ENCODE measurements around the gene ACTG2. TPM values are rescaled to one million over a fixed set of nuclear protein-coding genes. Genes with fewer than 3 reads are reported as not detected.
"Not testable (repeated sequence)": the region's sequence is repeated elsewhere in the genome, so short reads cannot be mapped to it uniquely, and the experiment has no call there.

Gene ACTG2
- total and polyA plus RNA-seq, 2 experiments from 2014 or later, result not detected

- H2AFZ ChIP-seq, result no peak overlapping the region
- no peak for TF ChIP-seq EZH2phosphoT487 (IDR thresholded peaks at IDR 0.05; ENCODE audit: insufficient read depth, low read depth)
- TF ChIP-seq EZH2 (IDR thresholded peaks at IDR 0.05; ENCODE audit: insufficient read depth, poor library complexity, severe bottlenecking), result no peak
- DNase-seq, result no peak
These were observed 10.5 kb downstream of the ACTG2 start for GRCh38 chr2:73903313-73903712.

GRCh38 chr2:73903949-73904613 lies 11.3 kb downstream of the ACTG2 start:
- H2AFZ ChIP-seq; H3K79me2 ChIP-seq (ENCODE audit: insufficient read depth); H3F3A ChIP-seq (ENCODE audit: insufficient read depth); in situ Hi-C loops (cut with MboI); H3K9me3 ChIP-seq (ENCODE audit: low read depth); H3K9ac ChIP-seq; H3K4me3 ChIP-seq; DNase-seq; H4K20me1 ChIP-seq (ENCODE audit: insufficient read depth); H3K9me2 ChIP-seq (ENCODE audit: insufficient read depth); H3K36me3 ChIP-seq (ENCODE audit: low read depth); H3K27ac ChIP-seq; H3K4me1 ChIP-seq (ENCODE audit: insufficient read depth); H3K4me2 ChIP-seq (ENCODE audit: unreplicated experiment): not testable (repeated sequence)
- H3K27me3 ChIP-seq (replicated peaks; ENCODE audit: insufficient read depth), result peaks cover 48% of the 10 kb centered on the region
- WGBS, 2 experiments (ENCODE audit: low coverage in 1 of 2, low lambda C conversion rate in 2 of 2, missing lambda C conversion rate in 2 of 2), result 62 to 63% methylated on average over 5 of the region's 5 CpGs

More at GRCh38 chr2:73903313-73903712, 10.5 kb downstream of the ACTG2 start:
- Histone ChIP-seq H3K27me3 (replicated peaks; ENCODE audit: insufficient read depth) (peaks cover 52% of the 10 kb centered on the region), H3F3A (ENCODE audit: insufficient read depth) (peaks cover 6% of the 10 kb centered on the region; the same call in 1 of the 2 replicates), H3K9ac (no peak overlapping the region), H3K4me3 (no peak overlapping the region), H3K9me3 (ENCODE audit: low read depth) (no peaks in the 10 kb centered on the region), H3K27ac (no peak overlapping the region), H3K9me2 (ENCODE audit: insufficient read depth) (no peaks in the 10 kb centered on the region), H3K4me1 (ENCODE audit: insufficient read depth) (no peaks in the 10 kb centered on the region), H3K4me2 (ENCODE audit: unreplicated experiment) (no peak overlapping the region), H3K79me2 (ENCODE audit: insufficient read depth) (no peaks in the 10 kb centered on the region), H4K20me1 (ENCODE audit: insufficient read depth) (no peaks in the 10 kb centered on the region), H3K36me3 (ENCODE audit: low read depth) (no peaks in the 10 kb centered on the region)
- WGBS, 2 experiments (ENCODE audit: low coverage in 1 of 2, low lambda C conversion rate in 2 of 2, missing lambda C conversion rate in 2 of 2), result 80 to 83% methylated on average over 4 of the region's 4 CpGs
- in situ Hi-C loops (cut with MboI), result no loop called here

GRCh38 chr2:73904952-73905351 lies 12.1 kb downstream of the ACTG2 start:
- peaks cover 46% of the 10 kb centered on the region for H3K27me3 ChIP-seq (replicated peaks; ENCODE audit: insufficient read depth)
- no peaks in the 10 kb centered on the region for H3K36me3 ChIP-seq (ENCODE audit: low read depth)
- no peak overlapping the region for H3K27ac ChIP-seq
- no peaks in the 10 kb centered on the region for H4K20me1 ChIP-seq (ENCODE audit: insufficient read depth)
- 43 to 51% methylated on average over 1 of the region's 1 CpG for WGBS, 2 experiments (ENCODE audit: low coverage in 1 of 2, low lambda C conversion rate in 2 of 2, missing lambda C conversion rate in 2 of 2)
- in situ Hi-C loops (cut with MboI), result no loop called here
- TF ChIP-seq EZH2 (IDR thresholded peaks at IDR 0.05; ENCODE audit: insufficient read depth, poor library complexity, severe bottlenecking) (no peak), EZH2phosphoT487 (IDR thresholded peaks at IDR 0.05; ENCODE audit: insufficient read depth, low read depth) (no peak)
- no peaks in the 10 kb centered on the region for H3K79me2 ChIP-seq (ENCODE audit: insufficient read depth)
- no peak overlapping the region for H2AFZ ChIP-seq
- H3K9me3 ChIP-seq (ENCODE audit: low read depth), result no peaks in the 10 kb centered on the region
- no peak for DNase-seq
- H3K4me2 ChIP-seq (ENCODE audit: unreplicated experiment), result no peak overlapping the region
- H3K9me2 ChIP-seq (ENCODE audit: insufficient read depth), result no peaks in the 10 kb centered on the region
- H3K4me1 ChIP-seq (ENCODE audit: insufficient read depth), result no peaks in the 10 kb centered on the region
- H3K9ac ChIP-seq, result no peak overlapping the region
- no peak overlapping the region for H3K4me3 ChIP-seq
- peaks cover 6% of the 10 kb centered on the region; the same call in 1 of the 2 replicates for H3F3A ChIP-seq (ENCODE audit: insufficient read depth)

- H3K4me1 ChIP-seq (ENCODE audit: insufficient read depth), result no peaks in the 10 kb centered on the region
- no peak overlapping the region for H3K4me2 ChIP-seq (ENCODE audit: unreplicated experiment)
- DNase-seq, result no peak
- no peak for TF ChIP-seq EZH2phosphoT487 (IDR thresholded peaks at IDR 0.05; ENCODE audit: insufficient read depth, low read depth)
- TF ChIP-seq EZH2 (IDR thresholded peaks at IDR 0.05; ENCODE audit: insufficient read depth, poor library complexity, severe bottlenecking), result no peak
- no peaks in the 10 kb centered on the region for H4K20me1 ChIP-seq (ENCODE audit: insufficient read depth)
- no peak overlapping the region for H3K27ac ChIP-seq
- H2AFZ ChIP-seq, result no peak overlapping the region
- in situ Hi-C loops (cut with MboI), result no loop called here
- H3F3A ChIP-seq (ENCODE audit: insufficient read depth), result peaks cover 6% of the 10 kb centered on the region; the same call in 1 of the 2 replicates
- H3K9me3 ChIP-seq (ENCODE audit: low read depth), result no peaks in the 10 kb centered on the region
- no peaks in the 10 kb centered on the region for H3K9me2 ChIP-seq (ENCODE audit: insufficient read depth)
- 69 to 75% methylated on average over 5 of the region's 5 CpGs for WGBS, 2 experiments (ENCODE audit: low coverage in 1 of 2, low lambda C conversion rate in 2 of 2, missing lambda C conversion rate in 2 of 2)
- H3K79me2 ChIP-seq (ENCODE audit: insufficient read depth), result no peaks in the 10 kb centered on the region
- no peak overlapping the region for H3K4me3 ChIP-seq
- H3K27me3 ChIP-seq (replicated peaks; ENCODE audit: insufficient read depth), result peaks cover 31% of the 10 kb centered on the region
- H3K36me3 ChIP-seq (ENCODE audit: low read depth), result no peaks in the 10 kb centered on the region
- H3K9ac ChIP-seq, result no peak overlapping the region
These were observed 14.2 kb downstream of the ACTG2 start for GRCh38 chr2:73906847-73907505.
